HCT116 (cell line): ENCODE data around the gene ANKMY2. TPM values are rescaled to one million over a fixed set of nuclear protein-coding genes. Genes with fewer than 3 reads are reported as not detected.

Experiments used
- ATAC-seq: fragments of 200-7000 bp; cut with Tn5 transposase; 2 replicates; pipeline ENCODE4 v1.9.1; 2020; ENCODE audit warnings: mild to moderate bottlenecking, moderate library complexity
- BruUV-seq: library from RNA; stranded (reverse); fragments of 400-500 nt; replicated peaks from 2 replicates; lab custom pipeline; 2021; lab: Mats Ljungman, UMichigan
- CTCF ChIA-PET: fragments of 300-600 bp; sonication (Branson Sonifier 250); formaldehyde crosslinking; loops from one replicate; lab custom pipeline; 2021; ENCODE audit warnings: antibody characterized with exemption; lab: Charles Lee
- POLR2A ChIA-PET: fragments of 300-600, 350-600 bp; sonication (Branson Sonifier 250); formaldehyde crosslinking; loops from one replicate; lab custom pipeline; 2021; ENCODE audit warnings: antibody characterized with exemption; lab: Charles Lee
- RAD21 ChIA-PET, 2 experiments: fragments of 300-600 bp; sonication (Branson Sonifier 250); formaldehyde crosslinking; loops; one replicate each; lab custom pipeline; 2023; ENCODE audit warnings: low total read pairs in 2 of 2; ENCODE audit not compliant: uncharacterized antibody in 2 of 2, unreplicated experiment in 2 of 2, low non-redundant PET in 1 of 2; lab: Charles Lee
- DNase-seq: peaks from one replicate; pipeline ENCODE4 v3.0.0-alpha.2; 2010; ENCODE audit warnings: low read depth, low spot score
- H2AFZ ChIP-seq: fragments of 200-600 bp; shearing (Covaris generic), sonication (generic); 2 replicates; pipeline ENCODE4 v1.6.1; 2017; ENCODE audit warnings: low read depth, mixed run types, mixed read lengths, antibody characterized with exemption, low read length; ENCODE audit not compliant: poor library complexity, severe bottlenecking
- H3K27ac ChIP-seq: 2 replicates; pipeline ENCODE4 v1.5.1; 2012; ENCODE audit warnings: low read depth, low read length
- H3K27me3 ChIP-seq: fragments of 200-600 bp; sonication (generic); 2 replicates; pipeline ENCODE4 v1.6.1; 2016; ENCODE audit warnings: mixed run types, low read length, mixed read lengths; ENCODE audit not compliant: insufficient read depth
- H3K36me3 ChIP-seq, 2 experiments: fragments of 200-500 bp in 1 of 2; fragments of 200-600 bp in 1 of 2; sonication (Bioruptor generic) in 1 of 2; sonication (generic) in 1 of 2; 2 replicates each; pipeline versions ENCODE4 v1.5.1 to v1.6.1; 2014 to 2016; ENCODE audit warnings: low read length in 2 of 2, inconsistent platforms in 1 of 2, mixed read lengths in 1 of 2, mixed run types in 1 of 2; ENCODE audit not compliant: insufficient read depth in 2 of 2, control insufficient read depth in 1 of 2
- H3K4me1 ChIP-seq, 2 experiments: fragments of 200-600 bp in 1 of 2; sonication (generic) in 1 of 2; 2 replicates each; pipeline versions ENCODE4 v1.5.1 to v1.6.1; 2012 to 2017; ENCODE audit warnings: low read length in 2 of 2, inconsistent platforms in 1 of 2, mild to moderate bottlenecking in 1 of 2, mixed read lengths in 1 of 2, mixed run types in 1 of 2, moderate library complexity in 1 of 2; ENCODE audit not compliant: insufficient read depth in 2 of 2, control insufficient read depth in 1 of 2
- H3K4me2 ChIP-seq: fragments of 200-600 bp; sonication (generic); 2 replicates; pipeline ENCODE4 v1.6.1; 2017; ENCODE audit warnings: mixed run types, low read length, mixed read lengths
- H3K4me3 ChIP-seq, 2 experiments: fragments of 200-600 bp in 1 of 2; sonication (generic) in 1 of 2; replicated peaks in 1 of 2; 2 replicates each; pipeline ENCODE4 v1.5.1; 2011 to 2016; ENCODE audit warnings: low read length in 2 of 2, control low read depth in 1 of 2, low read depth in 1 of 2, mild to moderate bottlenecking in 1 of 2, mixed read lengths in 1 of 2, mixed run types in 1 of 2
- H3K79me2 ChIP-seq: fragments of 200-600 bp; sonication (generic); 2 replicates; pipeline ENCODE4 v1.6.1; 2017; ENCODE audit warnings: mild to moderate bottlenecking, mixed run types, low read length, moderate library complexity, mixed read lengths; ENCODE audit not compliant: insufficient read depth
- H3K9ac ChIP-seq: fragments of 200-600 bp; sonication (generic); 2 replicates; pipeline ENCODE4 v1.6.1; 2016; ENCODE audit warnings: low read length, mixed read lengths
- H3K9me2 ChIP-seq: fragments of 200-600 bp; sonication (generic), shearing (Covaris generic); 2 replicates; pipeline ENCODE4 v1.6.1; 2017; ENCODE audit warnings: mixed run types, mild to moderate bottlenecking, moderate library complexity; ENCODE audit not compliant: insufficient read depth
- H3K9me3 ChIP-seq, 2 experiments: fragments of 200-500 bp in 1 of 2; fragments of 200-600 bp in 1 of 2; sonication (Bioruptor generic) in 1 of 2; sonication (generic) in 1 of 2; 2 replicates each; pipeline ENCODE4 v1.6.1; 2014 to 2017; ENCODE audit warnings: low read length in 2 of 2, mixed read lengths in 2 of 2, inconsistent platforms in 1 of 2, low read depth in 1 of 2, mild to moderate bottlenecking in 1 of 2, mixed run types in 1 of 2, moderate library complexity in 1 of 2; ENCODE audit not compliant: control insufficient read depth in 1 of 2, insufficient read depth in 1 of 2
- H4K20me1 ChIP-seq: fragments of 200-600 bp; sonication (generic), shearing (Covaris generic); 2 replicates; pipeline ENCODE4 v1.6.1; 2017; ENCODE audit warnings: mixed run types, mild to moderate bottlenecking, moderate library complexity; ENCODE audit not compliant: insufficient read depth
- CEBPB ChIP-seq: IDR thresholded peaks from 2 replicates; pipeline ENCODE4 v1.6.1; 2012; ENCODE audit warnings: low read depth
- EGR1 ChIP-seq: IDR thresholded peaks from 2 replicates; pipeline ENCODE4 v1.6.1; 2012; ENCODE audit warnings: low read depth
- RAD21 ChIP-seq: IDR thresholded peaks from 2 replicates; pipeline ENCODE4 v1.6.1; 2012; ENCODE audit warnings: low read depth, mild to moderate bottlenecking
- REST ChIP-seq: IDR thresholded peaks from 2 replicates; pipeline ENCODE4 v1.6.1; 2012; ENCODE audit warnings: low read depth
- SIN3A ChIP-seq: IDR thresholded peaks from 2 replicates; pipeline ENCODE4 v1.6.1; 2012; ENCODE audit warnings: low read depth
- SRF ChIP-seq: IDR thresholded peaks from 2 replicates; pipeline ENCODE4 v1.6.1; 2012; ENCODE audit warnings: low read depth
- YY1 ChIP-seq: IDR thresholded peaks from 2 replicates; pipeline ENCODE4 v1.6.1; 2011; ENCODE audit warnings: low read length, low read depth, moderate library complexity, mild to moderate bottlenecking; ENCODE audit not compliant: insufficient replicate concordance; ENCODE audit errors: extremely low read depth
- ZFX ChIP-seq: fragments of 450-650 bp; IDR thresholded peaks from 2 replicates; pipeline ENCODE4 v1.6.1; 2017
- intact Hi-C: fragments of 100-400 bp; cut with micrococcal nuclease; formaldehyde crosslinking; loops from 2 replicates; pipeline ENCODE4 v1.10.0; 2022
- total RNA-seq: library from RNA; stranded (reverse); gene quantifications from one replicate; pipeline ENCODE4 v1.2.1, GENCODE V29; 2021; ENCODE audit not compliant: unreplicated experiment
- TF ChIP-seq, protein P1 (sequence below), 3 experiments: fragments of 200-600 bp in 1 of 3; sonication (generic) in 1 of 3; IDR thresholded peaks in 2 of 3; conservative IDR thresholded peaks in 1 of 3; 2 replicates each; pipeline ENCODE4 v1.5.1; 2012 to 2017; ENCODE audit warnings: low read depth in 2 of 3, low read length in 2 of 3, antibody characterized with exemption in 1 of 3, borderline replicate concordance in 1 of 3, control low read depth in 1 of 3, mild to moderate bottlenecking in 1 of 3, mixed read lengths in 1 of 3, mixed run types in 1 of 3, moderate library complexity in 1 of 3; ENCODE audit not compliant: insufficient read depth in 1 of 3
- TF ChIP-seq, protein P2 (sequence below): IDR thresholded peaks from 2 replicates; pipeline ENCODE4 v1.6.1; 2011; ENCODE audit warnings: mild to moderate bottlenecking, low read length, moderate library complexity; ENCODE audit not compliant: insufficient replicate concordance; ENCODE audit errors: extremely low read depth
- TF ChIP-seq, protein P3 (sequence below): IDR thresholded peaks from 2 replicates; pipeline ENCODE4 v1.6.1; 2012

The ANKMY2 gene
- total RNA-seq, 1 experiment from 2014 or later, result 24.9 TPM

- TF ChIP-seq, protein P1, sequence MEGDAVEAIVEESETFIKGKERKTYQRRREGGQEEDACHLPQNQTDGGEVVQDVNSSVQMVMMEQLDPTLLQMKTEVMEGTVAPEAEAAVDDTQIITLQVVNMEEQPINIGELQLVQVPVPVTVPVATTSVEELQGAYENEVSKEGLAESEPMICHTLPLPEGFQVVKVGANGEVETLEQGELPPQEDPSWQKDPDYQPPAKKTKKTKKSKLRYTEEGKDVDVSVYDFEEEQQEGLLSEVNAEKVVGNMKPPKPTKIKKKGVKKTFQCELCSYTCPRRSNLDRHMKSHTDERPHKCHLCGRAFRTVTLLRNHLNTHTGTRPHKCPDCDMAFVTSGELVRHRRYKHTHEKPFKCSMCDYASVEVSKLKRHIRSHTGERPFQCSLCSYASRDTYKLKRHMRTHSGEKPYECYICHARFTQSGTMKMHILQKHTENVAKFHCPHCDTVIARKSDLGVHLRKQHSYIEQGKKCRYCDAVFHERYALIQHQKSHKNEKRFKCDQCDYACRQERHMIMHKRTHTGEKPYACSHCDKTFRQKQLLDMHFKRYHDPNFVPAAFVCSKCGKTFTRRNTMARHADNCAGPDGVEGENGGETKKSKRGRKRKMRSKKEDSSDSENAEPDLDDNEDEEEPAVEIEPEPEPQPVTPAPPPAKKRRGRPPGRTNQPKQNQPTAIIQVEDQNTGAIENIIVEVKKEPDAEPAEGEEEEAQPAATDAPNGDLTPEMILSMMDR (IDR thresholded peaks at IDR 0.05 in 2 of 3, conservative IDR thresholded peaks at IDR 0.05 in 1 of 3; ENCODE audit: borderline replicate concordance in 1 of 3, insufficient read depth in 1 of 3, low read depth in 2 of 3, low read length in 2 of 3), result 0 out of 6 replicates have a peak, but pooled peaks of 1 of the 3 experiments have one; percentile 15
- peak; percentile 16; the same call in 1 of the 2 replicates for TF ChIP-seq RAD21
These were observed 22.7 kb upstream of the ANKMY2 start (continued) for GRCh38 chr7:16668049-16668858.

- no peaks in the 10 kb centered on the region for H3K9me3 ChIP-seq
- no peaks in the 10 kb centered on the region for H4K20me1 ChIP-seq
- H3K9me2 ChIP-seq, result 0 out of 2 replicates have a peak, but pooled peaks cover 5% of the 10 kb centered on the region
- ATAC-seq (no peak), DNase-seq (no peak)
- peak overlapping the region; percentile 34 for H3K4me2 ChIP-seq
- BruUV-seq, result no TSS peak
- peaks cover 83% of the 10 kb centered on the region for H3K79me2 ChIP-seq
- peak overlapping the region; percentile 8; the same call in 1 of the 2 replicates for H3K9ac ChIP-seq
- H3K4me3 ChIP-seq, result no peak overlapping the region
- H3K36me3 ChIP-seq, result peaks cover 0 to 20% of the 10 kb centered on the region in 2 experiments; a peak in 2 of 4 replicates
- H2AFZ ChIP-seq, result no peak overlapping the region
- ChIA-PET CTCF (interaction anchor here (1.5 kb wide), 1 partner anchor 27 kb away, joined by 5 read pairs; no protein-coding TSS in a partner anchor), POLR2A (interaction anchor here (1.5 kb wide), 1 partner anchor 21 kb away, joined by 4 read pairs; the partner anchor contains the start of gene BZW2), RAD21 (no interaction called here)
- intact Hi-C loops, result no loop called here
- H3K27me3 ChIP-seq, result no peaks in the 10 kb centered on the region
- peaks cover 11 to 38% of the 10 kb centered on the region in 2 experiments for H3K4me1 ChIP-seq
- H3K27ac ChIP-seq, result peak overlapping the region; percentile 56; the same call in 1 of the 2 replicates
- TF ChIP-seq SIN3A (no peak), CEBPB (no peak), YY1 (no peak), REST (no peak), SRF (no peak; the same call in 1 of the 2 replicates), EGR1 (no peak), ZFX (no peak)
- TF ChIP-seq, protein P2, sequence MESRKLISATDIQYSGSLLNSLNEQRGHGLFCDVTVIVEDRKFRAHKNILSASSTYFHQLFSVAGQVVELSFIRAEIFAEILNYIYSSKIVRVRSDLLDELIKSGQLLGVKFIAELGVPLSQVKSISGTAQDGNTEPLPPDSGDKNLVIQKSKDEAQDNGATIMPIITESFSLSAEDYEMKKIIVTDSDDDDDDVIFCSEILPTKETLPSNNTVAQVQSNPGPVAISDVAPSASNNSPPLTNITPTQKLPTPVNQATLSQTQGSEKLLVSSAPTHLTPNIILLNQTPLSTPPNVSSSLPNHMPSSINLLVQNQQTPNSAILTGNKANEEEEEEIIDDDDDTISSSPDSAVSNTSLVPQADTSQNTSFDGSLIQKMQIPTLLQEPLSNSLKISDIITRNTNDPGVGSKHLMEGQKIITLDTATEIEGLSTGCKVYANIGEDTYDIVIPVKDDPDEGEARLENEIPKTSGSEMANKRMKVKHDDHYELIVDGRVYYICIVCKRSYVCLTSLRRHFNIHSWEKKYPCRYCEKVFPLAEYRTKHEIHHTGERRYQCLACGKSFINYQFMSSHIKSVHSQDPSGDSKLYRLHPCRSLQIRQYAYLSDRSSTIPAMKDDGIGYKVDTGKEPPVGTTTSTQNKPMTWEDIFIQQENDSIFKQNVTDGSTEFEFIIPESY, result no peak
- TF ChIP-seq, protein P3, sequence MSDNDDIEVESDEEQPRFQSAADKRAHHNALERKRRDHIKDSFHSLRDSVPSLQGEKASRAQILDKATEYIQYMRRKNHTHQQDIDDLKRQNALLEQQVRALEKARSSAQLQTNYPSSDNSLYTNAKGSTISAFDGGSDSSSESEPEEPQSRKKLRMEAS, result no peak
- TF ChIP-seq, protein P1 (IDR thresholded peaks at IDR 0.05 in 2 of 3, conservative IDR thresholded peaks at IDR 0.05 in 1 of 3; ENCODE audit: borderline replicate concordance in 1 of 3, insufficient read depth in 1 of 3, low read depth in 2 of 3, low read length in 2 of 3), result no peak
These were observed 21.8 kb upstream of the ANKMY2 start for GRCh38 chr7:16667355-16667754.
